ENCODE data around the gene ATP6V1G2. TPM values are rescaled to one million over a fixed set of nuclear protein-coding genes. Genes with fewer than 3 reads are reported as not detected.

The ATP6V1G2 gene
- total RNA-seq, 2 donors from 2014 or later: 1.7 to 2.1 TPM

DNA sequence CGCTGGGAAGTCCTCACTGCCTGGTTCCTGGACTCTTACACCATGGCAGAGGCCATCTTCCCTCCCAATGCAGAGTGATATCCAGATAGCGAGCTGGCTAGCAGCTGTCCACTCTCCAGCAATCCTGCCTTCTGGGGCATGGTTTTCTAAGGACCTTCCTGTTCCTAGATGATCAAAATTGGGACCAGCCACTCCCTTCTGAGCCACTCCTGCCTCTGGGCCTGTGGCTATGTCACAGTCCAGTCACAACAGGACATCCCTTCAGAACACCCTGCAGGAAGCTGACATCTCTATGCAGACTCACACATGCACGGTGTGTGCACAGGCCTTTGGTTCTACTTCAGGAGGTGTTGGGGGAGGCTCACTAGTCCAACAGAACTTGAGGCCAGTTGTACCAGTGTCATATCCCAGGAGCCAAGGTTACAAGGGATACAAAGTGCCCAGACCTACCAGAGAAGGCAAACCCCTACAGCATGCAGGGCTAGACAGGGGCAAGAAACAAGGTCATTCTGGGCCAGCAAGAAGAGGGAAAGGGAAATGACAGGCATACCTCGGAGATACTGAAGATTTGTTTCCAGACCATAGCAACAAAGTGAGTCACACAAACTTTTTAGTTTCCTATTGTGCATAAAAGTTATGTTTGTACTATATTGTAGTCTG, 20.3 kb downstream of the ATP6V1G2 start:
- 94 to 100% methylated on average over 2 to 4 of the region's 4 CpGs for WGBS, 2 experiments (ENCODE audit: insufficient coverage in 1 of 2, insufficient read length in 1 of 2)
- no peaks in the 10 kb centered on the region for H3K9me3 Mint-ChIP-seq
- Histone ChIP-seq H3K27me3 (ENCODE audit: control insufficient read depth, insufficient read depth, low read length, poor library complexity, severe bottlenecking) (no peaks in the 10 kb centered on the region), H3K4me1 (ENCODE audit: control insufficient read depth, insufficient read depth, low read length) (no peaks in the 10 kb centered on the region), H3K9me3 (ENCODE audit: control insufficient read depth, low read length) (no peaks in the 10 kb centered on the region), H3K4me3 (ENCODE audit: low read length) (no peak overlapping the region), H3K27ac (ENCODE audit: low read depth, low read length) (no peak overlapping the region), H3K36me3 (ENCODE audit: control insufficient read depth, insufficient read depth, low read length) (peaks cover 16% of the 10 kb centered on the region), H3K9ac (ENCODE audit: extremely low read depth, low read length, poor library complexity, severe bottlenecking) (no peak overlapping the region)
- H3K27me3 Mint-ChIP-seq (ENCODE audit: insufficient read depth): peaks cover 8% of the 10 kb centered on the region
- H3K27ac Mint-ChIP-seq: no peak overlapping the region
- peaks cover 16% of the 10 kb centered on the region for H3K36me3 Mint-ChIP-seq (ENCODE audit: low read depth)
- H3K4me3 Mint-ChIP-seq: no peak overlapping the region
- no peak for DNase-seq
- peaks cover 17% of the 10 kb centered on the region for H3K4me1 Mint-ChIP-seq
- TF ChIP-seq CTCF (conservative IDR thresholded peaks at IDR 0.05): no peak

DNA sequence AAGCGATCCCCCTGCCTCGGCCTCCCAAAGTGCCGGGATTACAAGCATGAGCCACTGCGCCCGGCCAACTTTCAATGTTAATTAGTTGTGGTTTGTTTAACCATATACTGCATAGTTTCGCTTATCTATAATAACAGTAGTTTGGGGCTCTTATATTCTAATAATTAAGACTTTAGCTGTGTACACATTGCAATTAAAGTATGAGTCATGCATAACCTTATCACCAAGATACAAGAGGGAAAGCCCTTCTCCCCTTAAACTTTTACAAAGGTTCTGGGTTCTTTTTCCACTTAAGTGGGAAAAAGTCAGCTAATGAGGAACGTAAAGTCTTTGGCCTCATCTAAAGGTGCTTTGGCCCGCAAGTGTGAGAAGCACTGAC, 20.9 kb downstream of the ATP6V1G2 start:
- Mint-ChIP-seq H3K4me3 (no peak overlapping the region), H3K27me3 (ENCODE audit: insufficient read depth) (peaks cover 12% of the 10 kb centered on the region), H3K4me1 (peaks cover 13% of the 10 kb centered on the region), H3K27ac (no peak overlapping the region), H3K9me3 (no peaks in the 10 kb centered on the region), H3K36me3 (ENCODE audit: low read depth) (peaks cover 11% of the 10 kb centered on the region)
- no peak overlapping the region for H3K27ac ChIP-seq (ENCODE audit: low read depth, low read length)
- no peaks in the 10 kb centered on the region for H3K27me3 ChIP-seq (ENCODE audit: control insufficient read depth, insufficient read depth, low read length, poor library complexity, severe bottlenecking)
- no peaks in the 10 kb centered on the region for H3K4me1 ChIP-seq (ENCODE audit: control insufficient read depth, insufficient read depth, low read length)
- H3K36me3 ChIP-seq (ENCODE audit: control insufficient read depth, insufficient read depth, low read length): peaks cover 11% of the 10 kb centered on the region
- 89 to 100% methylated on average over 3 to 7 of the region's 8 CpGs for WGBS, 2 experiments (ENCODE audit: insufficient coverage in 1 of 2, insufficient read length in 1 of 2)
- no peak for TF ChIP-seq CTCF (conservative IDR thresholded peaks at IDR 0.05)
- H3K9me3 ChIP-seq (ENCODE audit: control insufficient read depth, low read length): no peaks in the 10 kb centered on the region
- DNase-seq: no peak
- no peak overlapping the region for H3K9ac ChIP-seq (ENCODE audit: extremely low read depth, low read length, poor library complexity, severe bottlenecking)
- H3K4me3 ChIP-seq (ENCODE audit: low read length): no peak overlapping the region

- Histone ChIP-seq H3K4me1 (ENCODE audit: control insufficient read depth, insufficient read depth, low read length) (no peaks in the 10 kb centered on the region), H3K36me3 (ENCODE audit: control insufficient read depth, insufficient read depth, low read length) (no peaks in the 10 kb centered on the region), H3K27ac (ENCODE audit: low read depth, low read length) (no peak overlapping the region), H3K9me3 (ENCODE audit: control insufficient read depth, low read length) (no peaks in the 10 kb centered on the region), H3K9ac (ENCODE audit: extremely low read depth, low read length, poor library complexity, severe bottlenecking) (no peak overlapping the region), H3K27me3 (ENCODE audit: control insufficient read depth, insufficient read depth, low read length, poor library complexity, severe bottlenecking) (no peaks in the 10 kb centered on the region), H3K4me3 (ENCODE audit: low read length) (no peak overlapping the region)
- TF ChIP-seq CTCF (conservative IDR thresholded peaks at IDR 0.05): no peak
- Mint-ChIP-seq H3K36me3 (ENCODE audit: low read depth) (no peaks in the 10 kb centered on the region), H3K27me3 (ENCODE audit: insufficient read depth) (peaks cover 18% of the 10 kb centered on the region), H3K4me1 (no peaks in the 10 kb centered on the region), H3K9me3 (no peaks in the 10 kb centered on the region), H3K4me3 (no peak overlapping the region), H3K27ac (no peak overlapping the region)
- 89% methylated on average over 3 of the region's 3 CpGs; no CpG with 5 or more reads in 1 of the 2 experiments for WGBS, 2 experiments (ENCODE audit: insufficient coverage in 1 of 2, insufficient read length in 1 of 2)
- no peak for DNase-seq
Measured at GRCh38 chr6:31521835-31522234, 24.6 kb downstream of the ATP6V1G2 start.

All from endodermal cell (in vitro differentiated cells).